ENCODE measurements around the gene KIF9. TPM values are rescaled to one million over a fixed set of nuclear protein-coding genes. Genes with fewer than 3 reads are reported as not detected.

Gene KIF9
- total and polyA plus RNA-seq, 7 donors: 5.3 to 20.4 (median 14.6) TPM

GRCh38 chr3:47266709-47267489 is 15.7 kb downstream of the KIF9 start:
- WGBS, 2 donors: 53 to 72% methylated on average over 11 of the region's 11 CpGs
- peak; percentile 89 for DNase-seq

DNA sequence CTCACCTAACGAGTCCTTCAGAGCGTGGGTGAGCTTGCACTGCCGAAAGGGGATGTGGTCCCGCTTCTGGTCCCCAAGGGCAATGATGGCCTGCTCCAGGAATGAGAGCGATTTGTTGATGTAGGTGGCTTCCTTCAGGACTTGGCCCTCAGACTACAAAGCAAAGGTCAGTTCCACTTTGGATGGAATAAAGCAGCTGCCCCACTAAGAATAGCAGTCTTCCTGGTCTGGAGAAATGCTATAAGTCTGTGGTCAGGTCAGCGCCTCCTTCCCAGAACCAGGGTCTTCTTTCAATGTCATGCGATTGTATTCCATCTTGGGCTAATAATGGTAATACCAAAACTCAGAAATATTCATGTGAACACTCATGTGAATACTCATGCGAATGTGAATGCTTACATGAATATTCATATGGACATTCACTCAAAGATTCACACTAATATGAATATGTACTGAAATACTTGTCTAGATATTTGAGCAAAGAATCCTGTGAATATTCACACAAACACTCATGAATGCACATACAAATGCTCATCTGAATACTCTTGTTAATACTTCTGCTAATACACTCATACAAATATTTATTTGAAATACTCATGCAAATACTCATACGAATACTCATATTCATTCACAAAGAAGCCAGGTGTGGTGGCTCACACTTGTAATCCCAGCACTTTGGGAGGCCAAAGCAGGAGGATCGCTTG is 16.7 kb downstream of the KIF9 start:
- no peak for DNase-seq
- intact Hi-C loops (cut with DNase I): no loop called here
- H3K4me1 ChIP-seq: peaks cover 0 to 9% (median 0%) of the 10 kb centered on the region in 4 donors
- TF ChIP-seq EP300 (IDR thresholded peaks at IDR 0.05): no peak
- TF ChIP-seq POLR2A (IDR thresholded peaks at IDR 0.05): no peak
- TF ChIP-seq POLR2AphosphoS5 (IDR thresholded peaks at IDR 0.05): no peak
- TF ChIP-seq, protein P1, sequence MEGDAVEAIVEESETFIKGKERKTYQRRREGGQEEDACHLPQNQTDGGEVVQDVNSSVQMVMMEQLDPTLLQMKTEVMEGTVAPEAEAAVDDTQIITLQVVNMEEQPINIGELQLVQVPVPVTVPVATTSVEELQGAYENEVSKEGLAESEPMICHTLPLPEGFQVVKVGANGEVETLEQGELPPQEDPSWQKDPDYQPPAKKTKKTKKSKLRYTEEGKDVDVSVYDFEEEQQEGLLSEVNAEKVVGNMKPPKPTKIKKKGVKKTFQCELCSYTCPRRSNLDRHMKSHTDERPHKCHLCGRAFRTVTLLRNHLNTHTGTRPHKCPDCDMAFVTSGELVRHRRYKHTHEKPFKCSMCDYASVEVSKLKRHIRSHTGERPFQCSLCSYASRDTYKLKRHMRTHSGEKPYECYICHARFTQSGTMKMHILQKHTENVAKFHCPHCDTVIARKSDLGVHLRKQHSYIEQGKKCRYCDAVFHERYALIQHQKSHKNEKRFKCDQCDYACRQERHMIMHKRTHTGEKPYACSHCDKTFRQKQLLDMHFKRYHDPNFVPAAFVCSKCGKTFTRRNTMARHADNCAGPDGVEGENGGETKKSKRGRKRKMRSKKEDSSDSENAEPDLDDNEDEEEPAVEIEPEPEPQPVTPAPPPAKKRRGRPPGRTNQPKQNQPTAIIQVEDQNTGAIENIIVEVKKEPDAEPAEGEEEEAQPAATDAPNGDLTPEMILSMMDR (IDR thresholded peaks at IDR 0.05): no peak
- H3K36me3 ChIP-seq: no peaks in the 10 kb centered on the region
- no peak overlapping the region for H3K27ac ChIP-seq
- no peaks in the 10 kb centered on the region for H3K27me3 ChIP-seq
- H3K9me3 ChIP-seq: no peaks in the 10 kb centered on the region
- H3K4me3 ChIP-seq: no peak overlapping the region
- WGBS, 2 donors: 95% methylated on average over 10 of the region's 10 CpGs

More at GRCh38 chr3:47266709-47267489, 15.7 kb downstream of the KIF9 start:
- Histone ChIP-seq H3K27ac (no peak overlapping the region), H3K36me3 (no peaks in the 10 kb centered on the region), H3K4me1 (peaks cover 0 to 9% (median 0%) of the 10 kb centered on the region in 4 donors), H3K9me3 (no peaks in the 10 kb centered on the region), H3K27me3 (no peaks in the 10 kb centered on the region), H3K4me3 (no peak overlapping the region)
- intact Hi-C loops (cut with DNase I): no loop called here
- TF ChIP-seq EP300 (IDR thresholded peaks at IDR 0.05) (no peak), POLR2AphosphoS5 (IDR thresholded peaks at IDR 0.05) (no peak), POLR2A (IDR thresholded peaks at IDR 0.05) (no peak)
- TF ChIP-seq, protein P1 (IDR thresholded peaks at IDR 0.05): no peak

- Histone ChIP-seq H3K4me3 (no peak overlapping the region), H3K4me1 (peaks cover 0 to 9% (median 0%) of the 10 kb centered on the region in 4 donors), H3K9me3 (no peaks in the 10 kb centered on the region), H3K27me3 (no peaks in the 10 kb centered on the region), H3K27ac (no peak overlapping the region), H3K36me3 (no peaks in the 10 kb centered on the region)
- TF ChIP-seq POLR2A (IDR thresholded peaks at IDR 0.05) (no peak), EP300 (IDR thresholded peaks at IDR 0.05) (no peak), POLR2AphosphoS5 (IDR thresholded peaks at IDR 0.05) (no peak)
- TF ChIP-seq, protein P1 (IDR thresholded peaks at IDR 0.05): no peak
- 96 to 100% methylated on average over 1 of the region's 1 CpG for WGBS, 2 donors
- intact Hi-C loops (cut with DNase I): no loop called here
- no peak for DNase-seq
Observed at GRCh38 chr3:47265008-47265407, 17.6 kb downstream of the KIF9 start.

GRCh38 chr3:47261301-47261700 is 21.3 kb downstream of the KIF9 start:
- TF ChIP-seq, protein P1 (IDR thresholded peaks at IDR 0.05): no peak
- no peak for TF ChIP-seq POLR2A (IDR thresholded peaks at IDR 0.05)
- TF ChIP-seq POLR2AphosphoS5 (IDR thresholded peaks at IDR 0.05): no peak
- TF ChIP-seq EP300 (IDR thresholded peaks at IDR 0.05): no peak
- intact Hi-C loops (cut with DNase I): no loop called here
- 92% methylated on average over 3 of the region's 3 CpGs for WGBS, 2 donors
- no peak for DNase-seq
- no peaks in the 10 kb centered on the region for H3K4me1 ChIP-seq
- H3K36me3 ChIP-seq: no peaks in the 10 kb centered on the region
- H3K9me3 ChIP-seq: no peaks in the 10 kb centered on the region
- H3K27ac ChIP-seq: no peak overlapping the region
- no peaks in the 10 kb centered on the region for H3K27me3 ChIP-seq
- no peak overlapping the region for H3K4me3 ChIP-seq

Data from sigmoid colon (tissue), 7 donors.